Measurements from ENCODE around the gene UGT1A10.

DNA sequence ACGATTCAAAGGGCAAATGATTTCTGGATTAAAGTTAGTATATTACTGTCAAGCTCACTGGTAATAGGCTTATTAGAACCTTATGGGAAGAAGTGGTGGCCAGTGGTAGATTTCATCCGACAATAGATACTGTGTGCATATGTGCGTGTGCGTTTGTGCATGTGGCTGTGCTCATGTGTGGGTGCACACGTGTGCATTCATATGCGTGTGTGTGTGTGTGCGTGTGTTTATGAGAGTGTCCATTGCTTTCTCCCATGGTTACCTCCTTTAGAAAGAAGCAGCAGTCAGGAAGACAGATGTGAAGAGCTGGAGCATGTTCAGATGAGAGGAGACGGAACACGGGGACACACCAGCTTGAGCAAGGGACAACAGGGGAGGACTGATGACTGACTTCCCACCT lies 133.0 kb downstream of the UGT1A10 start:
- TF ChIP-seq, protein P1, sequence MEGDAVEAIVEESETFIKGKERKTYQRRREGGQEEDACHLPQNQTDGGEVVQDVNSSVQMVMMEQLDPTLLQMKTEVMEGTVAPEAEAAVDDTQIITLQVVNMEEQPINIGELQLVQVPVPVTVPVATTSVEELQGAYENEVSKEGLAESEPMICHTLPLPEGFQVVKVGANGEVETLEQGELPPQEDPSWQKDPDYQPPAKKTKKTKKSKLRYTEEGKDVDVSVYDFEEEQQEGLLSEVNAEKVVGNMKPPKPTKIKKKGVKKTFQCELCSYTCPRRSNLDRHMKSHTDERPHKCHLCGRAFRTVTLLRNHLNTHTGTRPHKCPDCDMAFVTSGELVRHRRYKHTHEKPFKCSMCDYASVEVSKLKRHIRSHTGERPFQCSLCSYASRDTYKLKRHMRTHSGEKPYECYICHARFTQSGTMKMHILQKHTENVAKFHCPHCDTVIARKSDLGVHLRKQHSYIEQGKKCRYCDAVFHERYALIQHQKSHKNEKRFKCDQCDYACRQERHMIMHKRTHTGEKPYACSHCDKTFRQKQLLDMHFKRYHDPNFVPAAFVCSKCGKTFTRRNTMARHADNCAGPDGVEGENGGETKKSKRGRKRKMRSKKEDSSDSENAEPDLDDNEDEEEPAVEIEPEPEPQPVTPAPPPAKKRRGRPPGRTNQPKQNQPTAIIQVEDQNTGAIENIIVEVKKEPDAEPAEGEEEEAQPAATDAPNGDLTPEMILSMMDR (conservative IDR thresholded peaks at IDR 0.05; ENCODE audit: low read length) = no peak
- no peak for TF ChIP-seq EZH2phosphoT487 (IDR thresholded peaks at IDR 0.05; ENCODE audit: borderline replicate concordance)

Measured in Loucy (cell line).